PC-9 (cell line): ENCODE results near the gene SIRPA. TPM values are rescaled to one million over a fixed set of nuclear protein-coding genes. Genes with fewer than 3 reads are reported as not detected.

ENCODE experiments used
- BruUV-seq: library from RNA; stranded (reverse); fragments of 400-500 nt; replicated peaks from 2 replicates; lab custom pipeline; 2021; lab: Mats Ljungman, UMichigan
- CTCF ChIA-PET: fragments of 300-600 bp; sonication (Branson Sonifier 250); formaldehyde crosslinking; loops from one replicate; lab custom pipeline; 2022; ENCODE audit warnings: antibody characterized with exemption; lab: Charles Lee
- POLR2A ChIA-PET: fragments of 300-600 bp; sonication (Branson Sonifier 250); formaldehyde crosslinking; loops from one replicate; lab custom pipeline; 2022; ENCODE audit warnings: antibody characterized with exemption; ENCODE audit not compliant: unreplicated experiment; lab: Charles Lee
- DNase-seq, 2 experiments: peaks; one replicate each; pipeline versions ENCODE4 v3.0.0 to v3.0.0-alpha.2; 2015 to 2022; ENCODE audit warnings: mixed read lengths in 1 of 2
- H2AFZ ChIP-seq: fragments of 200-600 bp; sonication (generic); 2 replicates; pipeline ENCODE4 v1.8.1; 2017; ENCODE audit warnings: antibody characterized with exemption
- H3F3A ChIP-seq: fragments of 200-600 bp; sonication (generic); 2 replicates; pipeline ENCODE4 v1.8.1; 2017; ENCODE audit warnings: antibody characterized with exemption, mild to moderate bottlenecking, low read depth; ENCODE audit not compliant: insufficient read depth
- H3K27ac ChIP-seq: fragments of 200-600 bp; sonication (generic); 2 replicates; pipeline ENCODE4 v1.6.1; 2016; ENCODE audit warnings: mixed run types
- H3K27me3 ChIP-seq: fragments of 200-600 bp; sonication (generic); 2 replicates; pipeline ENCODE4 v1.6.1; 2016; ENCODE audit warnings: low read depth, mixed run types; ENCODE audit not compliant: insufficient read depth
- H3K36me3 ChIP-seq: fragments of 200-600 bp; sonication (generic); 2 replicates; pipeline ENCODE4 v1.6.1; 2016; ENCODE audit warnings: low read depth, mixed run types
- H3K4me1 ChIP-seq: fragments of 200-600 bp; sonication (generic); replicated peaks from 2 replicates; pipeline ENCODE4 v1.6.1; 2016; ENCODE audit warnings: mixed run types; ENCODE audit not compliant: insufficient read depth
- H3K4me2 ChIP-seq: fragments of 200-600 bp; sonication (generic); 2 replicates; pipeline ENCODE4 v1.6.1; 2017; ENCODE audit warnings: mixed run types
- H3K4me3 ChIP-seq: fragments of 200-600 bp; sonication (generic); 2 replicates; pipeline ENCODE4 v1.6.1; 2016; ENCODE audit warnings: mixed run types
- H3K79me2 ChIP-seq: fragments of 200-600 bp; sonication (generic); 2 replicates; pipeline ENCODE4 v1.6.1; 2017; ENCODE audit warnings: low read depth, mixed run types
- H3K9me2 ChIP-seq: fragments of 200-600 bp; sonication (generic); 2 replicates; pipeline ENCODE4 v1.8.1; 2017; ENCODE audit warnings: mild to moderate bottlenecking; ENCODE audit not compliant: insufficient read depth
- H3K9me3 ChIP-seq: fragments of 200-600 bp; sonication (generic); 2 replicates; pipeline ENCODE4 v1.8.1; 2016; ENCODE audit warnings: low read depth; ENCODE audit not compliant: insufficient read depth
- H4K20me1 ChIP-seq: fragments of 200-600 bp; sonication (generic); 2 replicates; pipeline ENCODE4 v1.8.1; 2017; ENCODE audit not compliant: insufficient read depth
- EZH2 ChIP-seq: fragments of 200-600 bp; sonication (generic); IDR thresholded peaks from 2 replicates; pipeline ENCODE4 v1.8.0; 2017; ENCODE audit warnings: antibody characterized with exemption, low read depth
- intact Hi-C: fragments of 100-400 bp; cut with micrococcal nuclease; formaldehyde crosslinking; loops from one replicate; pipeline ENCODE4 v1.10.0; 2022; ENCODE audit not compliant: unreplicated experiment
- total RNA-seq: library from RNA; stranded (reverse); gene quantifications from 2 replicates; pipeline ENCODE4 v1.2.3, GENCODE V29; 2021
- TF ChIP-seq, protein P1 (sequence below): fragments of 200-600 bp; sonication (generic); conservative IDR thresholded peaks from 2 replicates; pipeline ENCODE4 v1.6.1; 2017; ENCODE audit warnings: mixed run types, antibody characterized with exemption, mild to moderate bottlenecking, moderate library complexity

The SIRPA gene
- total RNA-seq, 1 experiment from 2014 or later, result 18.4 TPM

GRCh38 chr20:1851396-1851795 is 43.8 kb upstream of the SIRPA start:
- DNase-seq, result no peak
- CTCF ChIA-PET, result interaction anchor here (1.0 kb wide), 1 partner anchor 71 kb away, joined by 3 read pairs; no protein-coding TSS in a partner anchor
- BruUV-seq, result no TSS peak
- TF ChIP-seq, protein P1, sequence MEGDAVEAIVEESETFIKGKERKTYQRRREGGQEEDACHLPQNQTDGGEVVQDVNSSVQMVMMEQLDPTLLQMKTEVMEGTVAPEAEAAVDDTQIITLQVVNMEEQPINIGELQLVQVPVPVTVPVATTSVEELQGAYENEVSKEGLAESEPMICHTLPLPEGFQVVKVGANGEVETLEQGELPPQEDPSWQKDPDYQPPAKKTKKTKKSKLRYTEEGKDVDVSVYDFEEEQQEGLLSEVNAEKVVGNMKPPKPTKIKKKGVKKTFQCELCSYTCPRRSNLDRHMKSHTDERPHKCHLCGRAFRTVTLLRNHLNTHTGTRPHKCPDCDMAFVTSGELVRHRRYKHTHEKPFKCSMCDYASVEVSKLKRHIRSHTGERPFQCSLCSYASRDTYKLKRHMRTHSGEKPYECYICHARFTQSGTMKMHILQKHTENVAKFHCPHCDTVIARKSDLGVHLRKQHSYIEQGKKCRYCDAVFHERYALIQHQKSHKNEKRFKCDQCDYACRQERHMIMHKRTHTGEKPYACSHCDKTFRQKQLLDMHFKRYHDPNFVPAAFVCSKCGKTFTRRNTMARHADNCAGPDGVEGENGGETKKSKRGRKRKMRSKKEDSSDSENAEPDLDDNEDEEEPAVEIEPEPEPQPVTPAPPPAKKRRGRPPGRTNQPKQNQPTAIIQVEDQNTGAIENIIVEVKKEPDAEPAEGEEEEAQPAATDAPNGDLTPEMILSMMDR, result no peak
- no peak for TF ChIP-seq EZH2
- Histone ChIP-seq H3F3A (no peaks in the 10 kb centered on the region), H3K4me1 (0 out of 2 replicates have a peak, but pooled peaks cover 3% of the 10 kb centered on the region), H2AFZ (no peak overlapping the region), H3K9me3 (no peaks in the 10 kb centered on the region), H3K27ac (no peak overlapping the region), H3K27me3 (peaks cover 6% of the 10 kb centered on the region; the same call in 1 of the 2 replicates), H3K79me2 (no peaks in the 10 kb centered on the region), H3K4me3 (no peak overlapping the region), H3K36me3 (no peaks in the 10 kb centered on the region), H3K4me2 (no peak overlapping the region), H4K20me1 (no peaks in the 10 kb centered on the region), H3K9me2 (no peaks in the 10 kb centered on the region)
- POLR2A ChIA-PET, result interaction anchor here (0.6 kb wide), 1 partner anchor 19 kb away, joined by 7 read pairs; no protein-coding TSS in a partner anchor
- intact Hi-C loops, result no loop called here

GRCh38 chr20:1853473-1853872 is 41.7 kb upstream of the SIRPA start:
- TF ChIP-seq, protein P1, result no peak
- no peak for TF ChIP-seq EZH2
- no peaks in the 10 kb centered on the region for H3K9me3 ChIP-seq
- no peaks in the 10 kb centered on the region for H3F3A ChIP-seq
- no TSS peak for BruUV-seq
- intact Hi-C loops, result no loop called here
- no peaks in the 10 kb centered on the region for H3K9me2 ChIP-seq
- H3K27me3 ChIP-seq, result peaks cover 4% of the 10 kb centered on the region; the same call in 1 of the 2 replicates
- no peak overlapping the region for H3K27ac ChIP-seq
- H3K4me2 ChIP-seq, result no peak overlapping the region
- no peaks in the 10 kb centered on the region for H4K20me1 ChIP-seq
- H3K36me3 ChIP-seq, result no peaks in the 10 kb centered on the region
- H2AFZ ChIP-seq, result no peak overlapping the region
- DNase-seq, result no peak
- CTCF ChIA-PET, result no interaction called here
- 0 out of 2 replicates have a peak, but pooled peaks cover 3% of the 10 kb centered on the region for H3K4me1 ChIP-seq
- H3K4me3 ChIP-seq, result no peak overlapping the region
- POLR2A ChIA-PET, result no interaction called here
- no peaks in the 10 kb centered on the region for H3K79me2 ChIP-seq

DNA sequence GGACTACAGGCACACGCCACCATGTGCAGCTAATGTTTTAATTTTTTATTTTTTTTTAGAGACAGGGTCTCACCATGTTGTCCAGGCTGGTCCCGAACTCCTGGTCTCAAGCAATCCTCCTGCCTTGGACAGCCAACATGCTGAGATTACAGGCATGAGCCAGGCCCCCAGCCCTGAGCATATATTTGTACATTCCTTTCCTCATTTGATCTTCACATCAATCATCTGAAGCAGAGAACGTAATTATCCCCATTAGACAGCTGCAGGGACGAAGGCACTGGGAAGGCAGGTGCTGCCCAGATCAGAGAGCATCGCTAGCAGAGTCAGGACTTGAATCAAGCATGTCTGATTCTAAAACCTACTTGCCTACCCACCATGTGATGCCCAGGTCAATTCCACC is 41.0 kb upstream of the SIRPA start:
- no peak overlapping the region for H2AFZ ChIP-seq
- TF ChIP-seq, protein P1, result no peak
- no peak for TF ChIP-seq EZH2
- H3K36me3 ChIP-seq, result no peaks in the 10 kb centered on the region
- CTCF ChIA-PET, result no interaction called here
- no peaks in the 10 kb centered on the region for H3K79me2 ChIP-seq
- 0 out of 2 replicates have a peak, but pooled peaks cover 3% of the 10 kb centered on the region for H3K4me1 ChIP-seq
- POLR2A ChIA-PET, result no interaction called here
- no peak overlapping the region for H3K4me3 ChIP-seq
- intact Hi-C loops, result no loop called here
- H3F3A ChIP-seq, result no peaks in the 10 kb centered on the region
- BruUV-seq, result no TSS peak
- no peaks in the 10 kb centered on the region for H3K9me2 ChIP-seq
- H3K27ac ChIP-seq, result no peak overlapping the region
- no peak for DNase-seq
- H3K27me3 ChIP-seq, result peaks cover 4% of the 10 kb centered on the region; the same call in 1 of the 2 replicates
- no peaks in the 10 kb centered on the region for H3K9me3 ChIP-seq
- H3K4me2 ChIP-seq, result no peak overlapping the region
- H4K20me1 ChIP-seq, result no peaks in the 10 kb centered on the region
